Measurements from ENCODE around the gene GCN1.

DNA sequence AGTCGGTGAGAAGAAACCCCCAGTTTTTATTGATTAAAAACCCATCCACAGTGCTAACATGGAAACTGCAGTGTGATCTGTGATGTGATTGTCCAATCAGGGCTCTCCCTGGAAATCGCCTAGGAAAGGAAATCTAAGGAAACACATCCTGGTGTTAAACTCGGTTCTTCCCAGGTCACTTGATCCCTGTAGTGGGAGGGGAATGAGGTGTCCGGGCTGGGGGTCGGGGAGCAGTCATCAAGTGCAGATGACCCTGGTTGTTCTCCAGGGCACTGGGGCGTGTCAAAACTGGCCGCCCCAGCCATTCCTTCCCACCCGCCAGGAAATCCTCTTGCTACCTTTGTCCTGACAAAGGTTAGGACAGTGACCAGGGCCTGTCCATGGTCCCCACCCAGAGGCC lies 98.8 kb downstream of the GCN1 start:
- TF ChIP-seq CTCF (conservative IDR thresholded peaks at IDR 0.05), result no peak
- TF ChIP-seq ZFX (IDR thresholded peaks at IDR 0.05), result no peak

Data from C4-2B (cell line).